CD4-positive, alpha-beta memory T cell (primary cell): Measurements from ENCODE around the gene GREB1L. TPM values are rescaled to one million over a fixed set of nuclear protein-coding genes. Genes with fewer than 3 reads are reported as not detected.

Experiments
- CTCF ChIA-PET: fragments of 350-600 bp; sonication (Branson Sonifier 250); formaldehyde crosslinking; loops from one replicate; lab custom pipeline; 2021; ENCODE audit warnings: inconsistent platforms; ENCODE audit not compliant: partially characterized antibody; lab: Charles Lee
- POLR2A ChIA-PET: fragments of 350-600 bp; sonication (Branson Sonifier 250); formaldehyde crosslinking; loops from one replicate; lab custom pipeline; 2021; ENCODE audit not compliant: partially characterized antibody; lab: Charles Lee
- DNase-seq, 5 donors: peaks; one replicate each; pipeline versions ENCODE4 v3.0.0 to v3.0.0-alpha.2; 2020 to 2022; ENCODE audit warnings: mixed read lengths in 1 of 5
- H3K27ac ChIP-seq: one replicate; pipeline ENCODE4 v1.7.0; 2013; ENCODE audit warnings: low read depth, low read length
- H3K27me3 ChIP-seq: 2 replicates; pipeline ENCODE4 v1.7.0; 2013; ENCODE audit warnings: mild to moderate bottlenecking, low read length, moderate library complexity; ENCODE audit not compliant: insufficient read depth
- H3K36me3 ChIP-seq: 2 replicates; pipeline ENCODE4 v1.7.0; 2013; ENCODE audit warnings: mild to moderate bottlenecking, low read length, moderate library complexity; ENCODE audit not compliant: insufficient read depth
- H3K4me1 ChIP-seq: 2 replicates; pipeline ENCODE4 v1.7.0; 2013; ENCODE audit warnings: mild to moderate bottlenecking, low read length, moderate library complexity; ENCODE audit not compliant: insufficient read depth
- H3K4me3 ChIP-seq, 2 donors: one replicate each; pipeline ENCODE4 v1.7.0; 2013; ENCODE audit warnings: low read length in 2 of 2, mild to moderate bottlenecking in 1 of 2
- H3K9me3 ChIP-seq, 2 donors: one replicate each; pipeline ENCODE4 v1.7.0; 2013; ENCODE audit warnings: low read length in 2 of 2, control low read depth in 1 of 2; ENCODE audit not compliant: control insufficient read depth in 1 of 2
- H3K27ac Mint-ChIP-seq, 7 donors: one replicate each; pipeline ENCODE4 v1.8.0; 2020 to 2021; ENCODE audit warnings: mixed read lengths in 7 of 7, mild to moderate bottlenecking in 6 of 7, inconsistent platforms in 3 of 7, moderate library complexity in 3 of 7
- H3K27me3 Mint-ChIP-seq, 2 donors: one replicate each; pipeline ENCODE4 v1.8.0; 2020 to 2021; ENCODE audit warnings: mixed read lengths in 2 of 2
- H3K36me3 Mint-ChIP-seq, 2 donors: one replicate each; pipeline ENCODE4 v1.8.0; 2020 to 2021; ENCODE audit warnings: mixed read lengths in 2 of 2, inconsistent platforms in 1 of 2, mild to moderate bottlenecking in 1 of 2
- H3K4me1 Mint-ChIP-seq, 4 donors: one replicate each; pipeline ENCODE4 v1.8.0; 2020 to 2021; ENCODE audit warnings: mixed read lengths in 4 of 4, mild to moderate bottlenecking in 1 of 4
- H3K4me3 Mint-ChIP-seq, 8 donors: one replicate each; pipeline ENCODE4 v1.8.0; 2020 to 2021; ENCODE audit warnings: mixed read lengths in 8 of 8, mild to moderate bottlenecking in 7 of 8, moderate library complexity in 6 of 8, inconsistent platforms in 3 of 8
- H3K9me3 Mint-ChIP-seq, 8 donors: one replicate each; pipeline ENCODE4 v1.8.0; 2020 to 2021; ENCODE audit warnings: mixed read lengths in 8 of 8, mild to moderate bottlenecking in 5 of 8, inconsistent platforms in 3 of 8, moderate library complexity in 1 of 8
- intact Hi-C: fragments of 100-400 bp; cut with micrococcal nuclease; formaldehyde crosslinking; loops from one replicate; pipeline ENCODE4 v1.15.1; 2023
- polyA plus RNA-seq, 2 donors: library from polyadenylated mRNA; unstranded; fragments of 300-500 nt; fragmentation: Illumina TruSeq; gene quantifications; one replicate each; pipeline ENCODE4 v1.2.3, GENCODE V29; 2021
- total RNA-seq, 2 experiments: library from RNA; stranded (reverse); gene quantifications; one replicate each; pipeline ENCODE4 v1.2.3, GENCODE V29; 2021

Gene GREB1L
- total and polyA plus RNA-seq, 4 experiments from 2014 or later, result 0.16 TPM; not detected in 3

- no peak overlapping the region for H3K4me3 ChIP-seq
Measured at GRCh38 chr18:21557607-21558253, 315.7 kb downstream of the GREB1L start.

GRCh38 chr18:21559195-21559594 is 317.2 kb downstream of the GREB1L start:
- Mint-ChIP-seq H3K27me3 (no peaks in the 10 kb centered on the region), H3K27ac (peak overlapping the region in 3 of 7 donors; percentile 21 to 61 (median 46)), H3K4me1 (peaks cover 0 to 3% (median 0%) of the 10 kb centered on the region in 4 donors), H3K36me3 (peaks cover 31 to 43% of the 10 kb centered on the region in 2 donors), H3K9me3 (no peaks in the 10 kb centered on the region), H3K4me3 (no peak overlapping the region)
- Histone ChIP-seq H3K27ac (no peak overlapping the region), H3K4me1 (no peaks in the 10 kb centered on the region), H3K27me3 (no peaks in the 10 kb centered on the region), H3K9me3 (no peaks in the 10 kb centered on the region), H3K36me3 (peaks cover 23% of the 10 kb centered on the region), H3K4me3 (no peak overlapping the region)
- intact Hi-C loops, result no loop called here
- ChIA-PET POLR2A (interaction anchor here (1.1 kb wide), 1 partner anchor 41 kb away, joined by 3 read pairs; the partner anchor contains the start of gene ESCO1), CTCF (interaction anchor here (0.7 kb wide), 1 partner anchor 181 kb away, joined by 3 read pairs; the partner anchor contains the start of gene MIB1)
- no peak for DNase-seq

More at GRCh38 chr18:21557607-21558253, 315.7 kb downstream of the GREB1L start:
- Histone ChIP-seq H3K9me3 (no peaks in the 10 kb centered on the region), H3K27ac (no peak overlapping the region), H3K4me1 (no peaks in the 10 kb centered on the region), H3K27me3 (no peaks in the 10 kb centered on the region), H3K36me3 (peaks cover 15% of the 10 kb centered on the region)
- Mint-ChIP-seq H3K36me3 (peaks cover 33 to 39% of the 10 kb centered on the region in 2 donors), H3K9me3 (no peaks in the 10 kb centered on the region), H3K27ac (peak overlapping the region in 1 of 7 donors; percentile 37), H3K4me3 (no peak overlapping the region), H3K27me3 (no peaks in the 10 kb centered on the region), H3K4me1 (peaks cover 0 to 3% (median 2%) of the 10 kb centered on the region in 4 donors)
- CTCF ChIA-PET, result interaction anchor here (0.9 to 1.1 kb wide), 2 partner anchors 10 to 43 kb away, joined by 4 to 5 read pairs; partner anchors contain the start of gene ESCO1
- no peak for DNase-seq
- intact Hi-C loops, result no loop called here
- POLR2A ChIA-PET, result interaction anchor here (1.0 kb wide), 1 partner anchor 43 kb away, joined by 3 read pairs; the partner anchor contains the start of gene ESCO1

DNA sequence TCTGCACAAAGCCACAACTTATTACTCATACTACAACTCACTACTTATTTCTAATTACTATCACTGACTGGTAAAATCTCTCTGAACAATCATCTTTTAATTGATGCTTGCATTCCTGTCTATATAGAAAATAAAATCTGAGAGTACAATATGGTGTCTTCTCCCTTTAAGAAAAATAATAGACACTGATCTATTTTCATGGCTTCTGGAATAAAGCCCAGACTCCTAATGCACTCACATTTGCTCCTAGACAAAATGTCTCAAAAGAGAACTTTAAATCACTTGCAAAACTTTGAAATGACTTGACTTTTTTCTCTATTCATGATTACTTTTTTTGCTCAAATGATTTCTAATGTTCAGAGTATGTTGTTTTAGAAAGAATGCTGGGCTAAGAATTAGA is 329.7 kb downstream of the GREB1L start:
- peaks cover 43% of the 10 kb centered on the region for H3K36me3 ChIP-seq
- no peaks in the 10 kb centered on the region for H3K27me3 ChIP-seq
- Mint-ChIP-seq H3K9me3 (no peaks in the 10 kb centered on the region), H3K36me3 (peaks cover 61 to 76% of the 10 kb centered on the region in 2 donors), H3K27ac (peak overlapping the region in 1 of 7 donors; percentile 11), H3K4me1 (peaks cover 0 to 11% (median 4%) of the 10 kb centered on the region in 4 donors), H3K27me3 (no peaks in the 10 kb centered on the region), H3K4me3 (no peak overlapping the region)
- intact Hi-C loops, result no loop called here
- no peaks in the 10 kb centered on the region for H3K9me3 ChIP-seq
- H3K4me3 ChIP-seq, result no peak overlapping the region
- ChIA-PET POLR2A (no interaction called here), CTCF (no interaction called here)
- no peaks in the 10 kb centered on the region for H3K4me1 ChIP-seq
- DNase-seq, result no peak
- H3K27ac ChIP-seq, result no peak overlapping the region

Other genes starting within 250 kb of the GREB1L start
- 10 to 100 TPM; 80.7 to 82.8 TPM for gene ROCK1, start 130.4 kb upstream of the GREB1L start, total RNA-seq
- 10 to 100 TPM; 13.0 to 52.2 TPM for gene ROCK1, start 130.4 kb upstream of the GREB1L start, polyA plus RNA-seq